ENCODE data around the gene CEP104.

DNA sequence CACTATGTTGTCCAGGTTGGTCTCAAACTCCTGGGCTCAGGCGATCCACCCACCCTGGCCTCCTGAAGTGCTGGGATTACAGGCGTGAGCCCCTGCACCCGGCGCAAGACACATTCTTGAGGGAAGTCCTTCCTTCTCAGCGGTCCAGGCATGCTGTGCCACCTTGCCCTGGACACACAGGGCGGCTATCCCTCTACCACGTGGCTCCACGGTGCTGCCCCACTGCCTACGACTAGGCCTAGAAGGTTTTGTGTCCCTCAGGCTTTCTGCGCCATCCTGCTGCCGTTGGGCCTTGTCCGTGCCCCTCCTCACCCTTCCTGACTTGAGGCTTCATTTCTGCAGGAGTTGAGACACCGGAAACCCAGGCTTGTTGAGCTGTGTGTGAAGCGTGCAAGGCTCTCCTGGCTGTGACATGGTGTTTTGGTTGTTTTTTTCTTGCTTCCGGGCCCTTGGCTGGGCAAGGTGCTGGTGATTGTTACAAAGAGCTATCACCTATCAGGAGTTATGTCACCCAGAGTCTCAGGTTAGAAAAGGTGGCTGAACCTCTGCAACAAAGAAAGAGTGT is 29.2 kb upstream of the CEP104 start:
- TF ChIP-seq, protein P1, sequence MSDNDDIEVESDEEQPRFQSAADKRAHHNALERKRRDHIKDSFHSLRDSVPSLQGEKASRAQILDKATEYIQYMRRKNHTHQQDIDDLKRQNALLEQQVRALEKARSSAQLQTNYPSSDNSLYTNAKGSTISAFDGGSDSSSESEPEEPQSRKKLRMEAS (IDR thresholded peaks at IDR 0.05) = no peak
- TF ChIP-seq, protein P2, sequence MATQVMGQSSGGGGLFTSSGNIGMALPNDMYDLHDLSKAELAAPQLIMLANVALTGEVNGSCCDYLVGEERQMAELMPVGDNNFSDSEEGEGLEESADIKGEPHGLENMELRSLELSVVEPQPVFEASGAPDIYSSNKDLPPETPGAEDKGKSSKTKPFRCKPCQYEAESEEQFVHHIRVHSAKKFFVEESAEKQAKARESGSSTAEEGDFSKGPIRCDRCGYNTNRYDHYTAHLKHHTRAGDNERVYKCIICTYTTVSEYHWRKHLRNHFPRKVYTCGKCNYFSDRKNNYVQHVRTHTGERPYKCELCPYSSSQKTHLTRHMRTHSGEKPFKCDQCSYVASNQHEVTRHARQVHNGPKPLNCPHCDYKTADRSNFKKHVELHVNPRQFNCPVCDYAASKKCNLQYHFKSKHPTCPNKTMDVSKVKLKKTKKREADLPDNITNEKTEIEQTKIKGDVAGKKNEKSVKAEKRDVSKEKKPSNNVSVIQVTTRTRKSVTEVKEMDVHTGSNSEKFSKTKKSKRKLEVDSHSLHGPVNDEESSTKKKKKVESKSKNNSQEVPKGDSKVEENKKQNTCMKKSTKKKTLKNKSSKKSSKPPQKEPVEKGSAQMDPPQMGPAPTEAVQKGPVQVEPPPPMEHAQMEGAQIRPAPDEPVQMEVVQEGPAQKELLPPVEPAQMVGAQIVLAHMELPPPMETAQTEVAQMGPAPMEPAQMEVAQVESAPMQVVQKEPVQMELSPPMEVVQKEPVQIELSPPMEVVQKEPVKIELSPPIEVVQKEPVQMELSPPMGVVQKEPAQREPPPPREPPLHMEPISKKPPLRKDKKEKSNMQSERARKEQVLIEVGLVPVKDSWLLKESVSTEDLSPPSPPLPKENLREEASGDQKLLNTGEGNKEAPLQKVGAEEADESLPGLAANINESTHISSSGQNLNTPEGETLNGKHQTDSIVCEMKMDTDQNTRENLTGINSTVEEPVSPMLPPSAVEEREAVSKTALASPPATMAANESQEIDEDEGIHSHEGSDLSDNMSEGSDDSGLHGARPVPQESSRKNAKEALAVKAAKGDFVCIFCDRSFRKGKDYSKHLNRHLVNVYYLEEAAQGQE (IDR thresholded peaks at IDR 0.05) = no peak
- TF ChIP-seq EHMT2 (IDR thresholded peaks at IDR 0.05; ENCODE audit: low read depth) (no peak), CHD4 (IDR thresholded peaks at IDR 0.05; ENCODE audit: borderline replicate concordance) (no peak), ESRRA (IDR thresholded peaks at IDR 0.05; ENCODE audit: borderline replicate concordance, low read length) (no peak), KDM1A (IDR thresholded peaks at IDR 0.05; ENCODE audit: low read depth) (no peak), CEBPB (IDR thresholded peaks at IDR 0.05) (no peak), POLR2AphosphoS2 (conservative IDR thresholded peaks at IDR 0.05; ENCODE audit: low read length) (no peak), NPAS2 (CRISPR knock-in tag; IDR thresholded peaks at IDR 0.05; ENCODE audit: borderline replicate concordance) (no peak), POLR2A (IDR thresholded peaks at IDR 0.05; ENCODE audit: low read length) (no peak)
- TF ChIP-seq, protein P3, sequence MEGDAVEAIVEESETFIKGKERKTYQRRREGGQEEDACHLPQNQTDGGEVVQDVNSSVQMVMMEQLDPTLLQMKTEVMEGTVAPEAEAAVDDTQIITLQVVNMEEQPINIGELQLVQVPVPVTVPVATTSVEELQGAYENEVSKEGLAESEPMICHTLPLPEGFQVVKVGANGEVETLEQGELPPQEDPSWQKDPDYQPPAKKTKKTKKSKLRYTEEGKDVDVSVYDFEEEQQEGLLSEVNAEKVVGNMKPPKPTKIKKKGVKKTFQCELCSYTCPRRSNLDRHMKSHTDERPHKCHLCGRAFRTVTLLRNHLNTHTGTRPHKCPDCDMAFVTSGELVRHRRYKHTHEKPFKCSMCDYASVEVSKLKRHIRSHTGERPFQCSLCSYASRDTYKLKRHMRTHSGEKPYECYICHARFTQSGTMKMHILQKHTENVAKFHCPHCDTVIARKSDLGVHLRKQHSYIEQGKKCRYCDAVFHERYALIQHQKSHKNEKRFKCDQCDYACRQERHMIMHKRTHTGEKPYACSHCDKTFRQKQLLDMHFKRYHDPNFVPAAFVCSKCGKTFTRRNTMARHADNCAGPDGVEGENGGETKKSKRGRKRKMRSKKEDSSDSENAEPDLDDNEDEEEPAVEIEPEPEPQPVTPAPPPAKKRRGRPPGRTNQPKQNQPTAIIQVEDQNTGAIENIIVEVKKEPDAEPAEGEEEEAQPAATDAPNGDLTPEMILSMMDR (IDR thresholded peaks at IDR 0.05) = no peak
- TF ChIP-seq, protein P4, sequence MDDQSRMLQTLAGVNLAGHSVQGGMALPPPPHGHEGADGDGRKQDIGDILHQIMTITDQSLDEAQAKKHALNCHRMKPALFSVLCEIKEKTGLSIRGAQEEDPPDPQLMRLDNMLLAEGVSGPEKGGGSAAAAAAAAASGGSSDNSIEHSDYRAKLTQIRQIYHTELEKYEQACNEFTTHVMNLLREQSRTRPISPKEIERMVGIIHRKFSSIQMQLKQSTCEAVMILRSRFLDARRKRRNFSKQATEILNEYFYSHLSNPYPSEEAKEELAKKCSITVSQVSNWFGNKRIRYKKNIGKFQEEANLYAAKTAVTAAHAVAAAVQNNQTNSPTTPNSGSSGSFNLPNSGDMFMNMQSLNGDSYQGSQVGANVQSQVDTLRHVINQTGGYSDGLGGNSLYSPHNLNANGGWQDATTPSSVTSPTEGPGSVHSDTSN (IDR thresholded peaks at IDR 0.05) = no peak
